Endothelial cell of umbilical vein (primary cell): ENCODE results near the gene FAM131C. TPM values are rescaled to one million over a fixed set of nuclear protein-coding genes. Genes with fewer than 3 reads are reported as not detected.

Source experiments
- BruUV-seq: library from RNA; stranded (reverse); fragments of 400-500 nt; replicated peaks from 2 replicates; lab custom pipeline; 2021; lab: Mats Ljungman, UMichigan
- CTCF ChIA-PET: fragments of 300-600, 350-600 bp; sonication (Branson Sonifier 250); formaldehyde crosslinking; loops from one replicate; lab custom pipeline; 2021; ENCODE audit warnings: antibody characterized with exemption, inconsistent platforms; lab: Charles Lee
- POLR2A ChIA-PET: fragments of 300-600, 350-600 bp; sonication (Branson Sonifier 250); formaldehyde crosslinking; loops from one replicate; lab custom pipeline; 2021; ENCODE audit warnings: antibody characterized with exemption, inconsistent platforms; lab: Charles Lee
- DNase-seq: peaks from one replicate; pipeline ENCODE4 v3.0.0-alpha.2; 2011; ENCODE audit warnings: low read depth, low spot score
- FAIRE-seq: peaks from 2 replicates; lab custom pipeline; 2011; peaks lifted over from hg19 to GRCh38; lab: Jason Lieb, UNC
- H2AFZ ChIP-seq: 2 replicates; pipeline ENCODE4 v1.6.0; 2012; ENCODE audit warnings: low read depth, low read length, control low read depth, inconsistent platforms
- H3K27ac ChIP-seq: 2 replicates; pipeline ENCODE4 v1.5.1; 2011; ENCODE audit warnings: low read depth, mild to moderate bottlenecking, control low read depth, low read length, moderate library complexity; ENCODE audit not compliant: insufficient read depth
- H3K27me3 ChIP-seq, 2 experiments: 2 replicates each; pipeline versions ENCODE4 v1.6.0 to v1.6.1; 2011; ENCODE audit warnings: low read length in 2 of 2, mixed read lengths in 1 of 2; ENCODE audit not compliant: control insufficient read depth in 2 of 2, insufficient read depth in 2 of 2
- H3K36me3 ChIP-seq, 2 experiments: 2 replicates in 1 of 2; 3 replicates in 1 of 2; pipeline ENCODE4 v1.5.1; 2011; ENCODE audit warnings: low read length in 2 of 2, mild to moderate bottlenecking in 1 of 2, moderate library complexity in 1 of 2; ENCODE audit not compliant: control insufficient read depth in 2 of 2, insufficient read depth in 2 of 2; ENCODE audit errors: extremely low read depth in 1 of 2
- H3K4me1 ChIP-seq: 3 replicates; pipeline ENCODE4 v1.5.1; 2011; ENCODE audit warnings: mild to moderate bottlenecking, low read length; ENCODE audit not compliant: control insufficient read depth, insufficient read depth; ENCODE audit errors: extremely low read depth
- H3K4me2 ChIP-seq: 2 replicates; pipeline ENCODE4 v1.6.1; 2011; ENCODE audit warnings: low read length, control low read depth, mixed read lengths; ENCODE audit not compliant: insufficient read depth
- H3K4me3 ChIP-seq, 3 experiments: fragments of 200-600 bp in 1 of 3; sonication (generic), shearing (Covaris generic) in 1 of 3; replicated peaks in 1 of 3; 2 replicates each; pipeline ENCODE4 v1.5.1; 2011 to 2016; ENCODE audit warnings: control low read depth in 3 of 3, low read length in 3 of 3, mild to moderate bottlenecking in 2 of 3, inconsistent platforms in 1 of 3, low read depth in 1 of 3, moderate library complexity in 1 of 3; ENCODE audit not compliant: insufficient read depth in 1 of 3
- H3K79me2 ChIP-seq: 2 replicates; pipeline ENCODE4 v1.6.0; 2012; ENCODE audit warnings: low read length, inconsistent platforms; ENCODE audit not compliant: control insufficient read depth, insufficient read depth
- H3K9ac ChIP-seq: replicated peaks from 2 replicates; pipeline ENCODE3; 2011; ENCODE audit warnings: low read length, control low read depth; ENCODE audit not compliant: insufficient read depth; ENCODE audit errors: extremely low read depth
- H3K9me1 ChIP-seq: replicated peaks from 3 replicates; pipeline ENCODE4 v1.6.0; 2011; ENCODE audit warnings: mild to moderate bottlenecking, low read length; ENCODE audit not compliant: control insufficient read depth, insufficient read depth; ENCODE audit errors: extremely low read depth
- H3K9me3 ChIP-seq: replicated peaks from 2 replicates; pipeline ENCODE4 v1.5.1; 2012; ENCODE audit warnings: low read length, inconsistent platforms; ENCODE audit not compliant: control insufficient read depth, insufficient read depth
- H4K20me1 ChIP-seq: replicated peaks from 2 replicates; pipeline ENCODE3; 2011; ENCODE audit warnings: mild to moderate bottlenecking, low read length; ENCODE audit not compliant: control insufficient read depth, insufficient read depth; ENCODE audit errors: extremely low read depth
- EZH2 ChIP-seq: IDR thresholded peaks from 2 replicates; pipeline ENCODE4 v1.6.1; 2012; ENCODE audit warnings: borderline replicate concordance, low read depth, mild to moderate bottlenecking, moderate library complexity, low read length, inconsistent platforms; ENCODE audit not compliant: severe bottlenecking
- FOS ChIP-seq: IDR thresholded peaks from 2 replicates; pipeline ENCODE4 v1.6.1; 2011; ENCODE audit warnings: mild to moderate bottlenecking, low read length, moderate library complexity, borderline replicate concordance; ENCODE audit not compliant: insufficient read depth
- GATA2 ChIP-seq: IDR thresholded peaks from 2 replicates; pipeline ENCODE4 v1.7.0; 2011; ENCODE audit warnings: low read depth, mild to moderate bottlenecking, moderate library complexity, mixed read lengths, low read length; ENCODE audit not compliant: insufficient read length, insufficient read depth
- JUN ChIP-seq: IDR thresholded peaks from 2 replicates; pipeline ENCODE4 v1.6.1; 2011; ENCODE audit warnings: borderline replicate concordance, low read depth; ENCODE audit not compliant: insufficient read length, insufficient read depth
- MYC ChIP-seq: IDR thresholded peaks from one replicate; pipeline ENCODE4 v1.6.1; 2011; ENCODE audit warnings: mild to moderate bottlenecking, low read depth, low read length
- POLR2A ChIP-seq: IDR thresholded peaks from 2 replicates; pipeline ENCODE4 v1.6.1; 2012; ENCODE audit warnings: low read depth, mild to moderate bottlenecking, control low read depth, low read length
- POLR2AphosphoS5 ChIP-seq: IDR thresholded peaks from 2 replicates; pipeline ENCODE4 v1.6.1; 2012; ENCODE audit warnings: low read depth, mild to moderate bottlenecking, control low read depth, low read length, moderate library complexity; ENCODE audit not compliant: insufficient read depth
- dilution Hi-C: fragments of 300-500 bp; cut with MboI; formaldehyde crosslinking; loops from one replicate; pipeline ENCODE4 v1.15.0; 2019; ENCODE audit warnings: low sequenced_read_pairs; ENCODE audit not compliant: extremely low pct_ligation_motif_present
- intact Hi-C: fragments of 100-400 bp; cut with micrococcal nuclease; formaldehyde crosslinking; loops from one replicate; pipeline ENCODE4 v1.10.0; 2022
- polyA plus RNA-seq, 4 experiments: library from polyadenylated mRNA; depleted of rRNA in 3 of 4; stranded (reverse) in 3 of 4; unstranded in 1 of 4; fragments of >200 nt; gene quantifications; 2 replicates each; pipeline versions ENCODE4 v1.2.1 to v1.2.3, GENCODE V29; 2011 to 2012; ENCODE audit warnings: missing spikeins in 1 of 4
- total RNA-seq: library from RNA; stranded (reverse); gene quantifications from 2 replicates; pipeline ENCODE4 v1.2.3, GENCODE V29; 2021
- TF ChIP-seq, protein P1 (sequence below), 2 donors: IDR thresholded peaks; 1 replicate in 1 of 2; 2 replicates in 1 of 2; pipeline ENCODE4 v1.5.1; 2011; ENCODE audit warnings: low read length in 2 of 2, mild to moderate bottlenecking in 2 of 2, moderate library complexity in 2 of 2, control low read depth in 1 of 2, inconsistent platforms in 1 of 2, low read depth in 1 of 2; ENCODE audit not compliant: insufficient read depth in 1 of 2; ENCODE audit errors: extremely low read depth in 1 of 2
- TF ChIP-seq, protein P2 (sequence below): IDR thresholded peaks from 2 replicates; pipeline ENCODE4 v1.6.1; 2011; ENCODE audit not compliant: insufficient read depth, insufficient read length

The FAM131C gene
- total and polyA plus RNA-seq, 2 donors (not counting 3 experiments of a cell fraction or from before 2014, with no cell fraction given): 0.23 TPM; not detected in 1

DNA sequence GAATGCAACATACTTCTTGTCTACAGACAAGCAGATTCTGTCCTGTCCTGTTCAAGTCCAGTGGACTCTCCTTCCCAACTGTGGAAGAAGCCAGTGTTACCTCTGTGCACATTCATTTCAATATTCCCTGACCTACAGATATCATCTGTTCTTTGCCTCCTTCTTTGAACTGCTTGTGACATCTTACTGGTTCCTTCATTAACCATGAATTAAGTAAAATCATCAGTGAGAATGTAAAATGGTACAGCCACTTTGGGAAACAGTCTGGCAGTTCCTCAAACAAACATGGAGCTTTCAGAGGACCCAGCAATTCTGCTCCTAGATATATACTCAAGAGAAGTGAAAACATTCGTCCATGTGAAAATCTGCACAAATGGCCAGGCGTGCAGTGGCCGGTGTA lies 62.6 kb downstream of the FAM131C start:
- BruUV-seq: no TSS peak
- CTCF ChIA-PET: interaction anchor here (1.6 to 3.2 kb wide), 2 partner anchors 14 to 45 kb away, joined by 3 to 19 read pairs; no protein-coding TSS in a partner anchor

More for the DNA sequence above, 62.6 kb downstream of the FAM131C start:
- FAIRE-seq: no peak
- H3K9me3 ChIP-seq: no peaks in the 10 kb centered on the region
- dilution Hi-C loops: no loop called here
- intact Hi-C loops: no loop called here
- POLR2A ChIA-PET: no interaction called here
- peaks cover 4% of the 10 kb centered on the region for H3K4me1 ChIP-seq
- H3K4me3 ChIP-seq: no peak overlapping the region
- no peaks in the 10 kb centered on the region for H3K36me3 ChIP-seq
- no peak overlapping the region for H3K4me2 ChIP-seq
- H3K9me1 ChIP-seq: no peaks in the 10 kb centered on the region
- no peaks in the 10 kb centered on the region for H3K27me3 ChIP-seq
- H3K27ac ChIP-seq: no peak overlapping the region
- no peak overlapping the region for H3K9ac ChIP-seq
- no peaks in the 10 kb centered on the region for H4K20me1 ChIP-seq
- DNase-seq: no peak
- no peak overlapping the region for H2AFZ ChIP-seq
- TF ChIP-seq EZH2 (no peak), MYC (no peak), GATA2 (no peak), POLR2A (no peak), POLR2AphosphoS5 (no peak), JUN (no peak), FOS (no peak)
- TF ChIP-seq, protein P1, sequence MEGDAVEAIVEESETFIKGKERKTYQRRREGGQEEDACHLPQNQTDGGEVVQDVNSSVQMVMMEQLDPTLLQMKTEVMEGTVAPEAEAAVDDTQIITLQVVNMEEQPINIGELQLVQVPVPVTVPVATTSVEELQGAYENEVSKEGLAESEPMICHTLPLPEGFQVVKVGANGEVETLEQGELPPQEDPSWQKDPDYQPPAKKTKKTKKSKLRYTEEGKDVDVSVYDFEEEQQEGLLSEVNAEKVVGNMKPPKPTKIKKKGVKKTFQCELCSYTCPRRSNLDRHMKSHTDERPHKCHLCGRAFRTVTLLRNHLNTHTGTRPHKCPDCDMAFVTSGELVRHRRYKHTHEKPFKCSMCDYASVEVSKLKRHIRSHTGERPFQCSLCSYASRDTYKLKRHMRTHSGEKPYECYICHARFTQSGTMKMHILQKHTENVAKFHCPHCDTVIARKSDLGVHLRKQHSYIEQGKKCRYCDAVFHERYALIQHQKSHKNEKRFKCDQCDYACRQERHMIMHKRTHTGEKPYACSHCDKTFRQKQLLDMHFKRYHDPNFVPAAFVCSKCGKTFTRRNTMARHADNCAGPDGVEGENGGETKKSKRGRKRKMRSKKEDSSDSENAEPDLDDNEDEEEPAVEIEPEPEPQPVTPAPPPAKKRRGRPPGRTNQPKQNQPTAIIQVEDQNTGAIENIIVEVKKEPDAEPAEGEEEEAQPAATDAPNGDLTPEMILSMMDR (IDR thresholded peaks at IDR 0.05; ENCODE audit: extremely low read depth in 1 of 2, insufficient read depth in 1 of 2, low read depth in 1 of 2, low read length in 2 of 2): no peak
- TF ChIP-seq, protein P2, sequence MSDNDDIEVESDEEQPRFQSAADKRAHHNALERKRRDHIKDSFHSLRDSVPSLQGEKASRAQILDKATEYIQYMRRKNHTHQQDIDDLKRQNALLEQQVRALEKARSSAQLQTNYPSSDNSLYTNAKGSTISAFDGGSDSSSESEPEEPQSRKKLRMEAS: no peak
- no peaks in the 10 kb centered on the region for H3K79me2 ChIP-seq
